Measurements from ENCODE around the gene AK9.

DNA sequence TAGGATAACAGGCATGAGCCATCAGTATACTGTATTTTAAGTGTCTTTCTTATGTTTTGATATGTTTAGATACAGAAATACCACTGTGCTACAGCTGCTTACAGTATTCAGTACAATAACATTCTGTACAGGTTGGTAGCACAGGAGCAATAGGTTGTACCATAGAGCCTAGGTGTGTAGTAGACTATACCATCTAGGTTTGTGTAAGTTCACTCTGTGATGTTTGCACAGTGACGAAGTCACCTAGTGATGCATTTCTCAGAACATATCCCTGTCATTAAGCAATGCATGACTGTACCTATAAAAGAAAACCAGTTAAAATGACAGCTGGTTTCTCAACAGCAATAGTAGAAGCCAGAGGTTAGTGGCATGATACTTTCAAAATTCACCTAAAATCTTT lies 204.9 kb downstream of the AK9 start:
- TF ChIP-seq, protein P1, sequence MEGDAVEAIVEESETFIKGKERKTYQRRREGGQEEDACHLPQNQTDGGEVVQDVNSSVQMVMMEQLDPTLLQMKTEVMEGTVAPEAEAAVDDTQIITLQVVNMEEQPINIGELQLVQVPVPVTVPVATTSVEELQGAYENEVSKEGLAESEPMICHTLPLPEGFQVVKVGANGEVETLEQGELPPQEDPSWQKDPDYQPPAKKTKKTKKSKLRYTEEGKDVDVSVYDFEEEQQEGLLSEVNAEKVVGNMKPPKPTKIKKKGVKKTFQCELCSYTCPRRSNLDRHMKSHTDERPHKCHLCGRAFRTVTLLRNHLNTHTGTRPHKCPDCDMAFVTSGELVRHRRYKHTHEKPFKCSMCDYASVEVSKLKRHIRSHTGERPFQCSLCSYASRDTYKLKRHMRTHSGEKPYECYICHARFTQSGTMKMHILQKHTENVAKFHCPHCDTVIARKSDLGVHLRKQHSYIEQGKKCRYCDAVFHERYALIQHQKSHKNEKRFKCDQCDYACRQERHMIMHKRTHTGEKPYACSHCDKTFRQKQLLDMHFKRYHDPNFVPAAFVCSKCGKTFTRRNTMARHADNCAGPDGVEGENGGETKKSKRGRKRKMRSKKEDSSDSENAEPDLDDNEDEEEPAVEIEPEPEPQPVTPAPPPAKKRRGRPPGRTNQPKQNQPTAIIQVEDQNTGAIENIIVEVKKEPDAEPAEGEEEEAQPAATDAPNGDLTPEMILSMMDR (conservative IDR thresholded peaks at IDR 0.05; ENCODE audit: low read depth, low read length) = no peak
- no peak for TF ChIP-seq RCOR1 (IDR thresholded peaks at IDR 0.05; ENCODE audit: insufficient replicate concordance, low read length)
- no peak for TF ChIP-seq POLR2A (IDR thresholded peaks at IDR 0.05; ENCODE audit: low read depth, low read length)
- TF ChIP-seq RAD21 (IDR thresholded peaks at IDR 0.05; ENCODE audit: low read length) = no peak
- TF ChIP-seq RFX5 (IDR thresholded peaks at IDR 0.05; ENCODE audit: low read depth, low read length) = no peak
- no peak for TF ChIP-seq MAFK (IDR thresholded peaks at IDR 0.05; ENCODE audit: low read depth, low read length)
- no peak for TF ChIP-seq SMC3 (IDR thresholded peaks at IDR 0.05; ENCODE audit: low read depth, low read length)
- TF ChIP-seq, protein P2, sequence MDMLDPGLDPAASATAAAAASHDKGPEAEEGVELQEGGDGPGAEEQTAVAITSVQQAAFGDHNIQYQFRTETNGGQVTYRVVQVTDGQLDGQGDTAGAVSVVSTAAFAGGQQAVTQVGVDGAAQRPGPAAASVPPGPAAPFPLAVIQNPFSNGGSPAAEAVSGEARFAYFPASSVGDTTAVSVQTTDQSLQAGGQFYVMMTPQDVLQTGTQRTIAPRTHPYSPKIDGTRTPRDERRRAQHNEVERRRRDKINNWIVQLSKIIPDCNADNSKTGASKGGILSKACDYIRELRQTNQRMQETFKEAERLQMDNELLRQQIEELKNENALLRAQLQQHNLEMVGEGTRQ (IDR thresholded peaks at IDR 0.05; ENCODE audit: low read depth, low read length) = no peak
